SH-SY5Y (cell line): ENCODE data around the gene DOCK3.

Experiments
- GATA2 ChIP-seq: IDR thresholded peaks from 2 replicates; pipeline ENCODE4 v1.6.1; 2011; ENCODE audit warnings: mild to moderate bottlenecking, low read depth, low read length
- GATA3 ChIP-seq: IDR thresholded peaks from 2 replicates; pipeline ENCODE4 v1.6.1; 2011; ENCODE audit warnings: low read depth, mild to moderate bottlenecking, low read length, moderate library complexity

GRCh38 chr3:51390246-51391074, 715.7 kb downstream of the DOCK3 start:
- no peak for TF ChIP-seq GATA3
- TF ChIP-seq GATA2, result no peak
